CD14-positive monocyte (primary cell): ENCODE data around the gene LDB3. TPM values are rescaled to one million over a fixed set of nuclear protein-coding genes. Genes with fewer than 3 reads are reported as not detected.

Experiments
- DNase-seq, 3 donors: peaks; one replicate each; pipeline ENCODE4 v3.0.0-alpha.2; 2011 to 2022
- H2AFZ ChIP-seq: 2 replicates; pipeline ENCODE4 v1.6.0; 2012; ENCODE audit warnings: mild to moderate bottlenecking, low read depth, low read length, inconsistent platforms; ENCODE audit not compliant: insufficient read depth, poor library complexity, severe bottlenecking
- H3K27ac ChIP-seq, 2 donors: 1 replicate in 1 of 2; 2 replicates in 1 of 2; pipeline ENCODE4 v1.5.1; 2012 to 2013; ENCODE audit warnings: low read length in 2 of 2, control low read depth in 1 of 2, inconsistent platforms in 1 of 2, low read depth in 1 of 2, mild to moderate bottlenecking in 1 of 2
- H3K27me3 ChIP-seq, 2 donors: one replicate each; pipeline versions ENCODE4 v1.6.0 to v1.6.1; 2011 to 2013; ENCODE audit warnings: low read length in 2 of 2; ENCODE audit not compliant: control insufficient read depth in 2 of 2, insufficient read depth in 2 of 2
- H3K36me3 ChIP-seq, 2 donors: replicated peaks in 1 of 2; 1 replicate in 1 of 2; 2 replicates in 1 of 2; pipeline versions ENCODE4 v1.5.1 to v1.6.1; 2012 to 2013; ENCODE audit warnings: low read length in 2 of 2, control low read depth in 1 of 2, inconsistent platforms in 1 of 2, mild to moderate bottlenecking in 1 of 2; ENCODE audit not compliant: insufficient read depth in 2 of 2, control insufficient read depth in 1 of 2
- H3K4me1 ChIP-seq, 2 donors: 1 replicate in 1 of 2; 2 replicates in 1 of 2; pipeline versions ENCODE4 v1.5.1 to v1.6.1; 2012 to 2013; ENCODE audit warnings: low read length in 2 of 2, control low read depth in 1 of 2, inconsistent platforms in 1 of 2, mild to moderate bottlenecking in 1 of 2, moderate library complexity in 1 of 2; ENCODE audit not compliant: insufficient read depth in 2 of 2, control insufficient read depth in 1 of 2
- H3K4me2 ChIP-seq: replicated peaks from 2 replicates; pipeline ENCODE3; 2012; ENCODE audit warnings: low read length, moderate library complexity, mild to moderate bottlenecking; ENCODE audit not compliant: poor library complexity, severe bottlenecking; ENCODE audit errors: extremely low read depth
- H3K4me3 ChIP-seq, 3 experiments: fragments of 200-600 bp in 1 of 3; sonication (generic) in 1 of 3; replicated peaks in 1 of 3; 1 replicate in 2 of 3; 2 replicates in 1 of 3; pipeline ENCODE4 v1.5.1; 2011 to 2013; ENCODE audit warnings: low read length in 3 of 3, mild to moderate bottlenecking in 3 of 3, control low read depth in 2 of 3, low read depth in 2 of 3, inconsistent platforms in 1 of 3, moderate library complexity in 1 of 3
- H3K79me2 ChIP-seq: 2 replicates; pipeline ENCODE4 v1.6.0; 2012; ENCODE audit warnings: mild to moderate bottlenecking, control low read depth, inconsistent platforms, low read length, moderate library complexity; ENCODE audit not compliant: insufficient read depth
- H3K9ac ChIP-seq: 2 replicates; pipeline ENCODE4 v1.6.0; 2017; ENCODE audit warnings: low read length, mild to moderate bottlenecking; ENCODE audit not compliant: insufficient read depth, poor library complexity, severe bottlenecking
- H3K9me3 ChIP-seq, 2 donors: replicated peaks in 1 of 2; 1 replicate in 1 of 2; 2 replicates in 1 of 2; pipeline versions ENCODE4 v1.5.1 to v1.6.1; 2012 to 2013; ENCODE audit warnings: low read length in 2 of 2, control low read depth in 1 of 2; ENCODE audit not compliant: control insufficient read depth in 1 of 2, insufficient read depth in 1 of 2
- H4K20me1 ChIP-seq: 2 replicates; pipeline ENCODE4 v1.6.0; 2012; ENCODE audit warnings: mild to moderate bottlenecking, low read length, control low read depth, moderate library complexity; ENCODE audit not compliant: insufficient read depth
- H3K27ac Mint-ChIP-seq, 7 donors: one replicate each; pipeline ENCODE4 v1.8.0; 2020; ENCODE audit warnings: mild to moderate bottlenecking in 7 of 7, mixed read lengths in 7 of 7, moderate library complexity in 6 of 7, inconsistent platforms in 2 of 7
- H3K27me3 Mint-ChIP-seq, 3 donors: one replicate each; pipeline ENCODE4 v1.8.0; 2021 to 2022; ENCODE audit warnings: low read depth in 3 of 3, mild to moderate bottlenecking in 3 of 3, mixed read lengths in 3 of 3, moderate library complexity in 3 of 3, inconsistent platforms in 1 of 3
- H3K36me3 Mint-ChIP-seq, 2 donors: one replicate each; pipeline ENCODE4 v1.8.0; 2020; ENCODE audit warnings: mixed read lengths in 2 of 2, inconsistent platforms in 1 of 2, mild to moderate bottlenecking in 1 of 2
- H3K4me1 Mint-ChIP-seq: one replicate; pipeline ENCODE4 v1.8.0; 2020; ENCODE audit warnings: mild to moderate bottlenecking, mixed read lengths
- H3K4me3 Mint-ChIP-seq, 2 donors: one replicate each; pipeline ENCODE4 v1.8.0; 2020; ENCODE audit warnings: mild to moderate bottlenecking in 2 of 2, mixed read lengths in 2 of 2, moderate library complexity in 1 of 2
- H3K9me3 Mint-ChIP-seq, 7 donors: one replicate each; pipeline ENCODE4 v1.8.0; 2020 to 2022; ENCODE audit warnings: mixed read lengths in 7 of 7, mild to moderate bottlenecking in 6 of 7, moderate library complexity in 6 of 7, inconsistent platforms in 2 of 7
- CTCF ChIP-seq: fragments of 200-600 bp; IDR thresholded peaks from one replicate; pipeline ENCODE4 v1.8.0; 2022; ENCODE audit warnings: antibody characterized with exemption, mild to moderate bottlenecking
- WGBS: methylation state at CpG from one replicate; pipeline ENCODE4 v1.1.5; 2013; ENCODE audit warnings: missing lambda C conversion rate; ENCODE audit not compliant: insufficient coverage; 5-methylcytosine and 5-hydroxymethylcytosine counted together
- intact Hi-C, 2 donors: fragments of 100-400 bp; cut with micrococcal nuclease; formaldehyde crosslinking; loops; one replicate each; pipeline versions ENCODE4 v1.15.0 to v1.15.1; 2023
- polyA plus RNA-seq, 3 donors: library from polyadenylated mRNA; depleted of rRNA in 1 of 3; unstranded in 2 of 3; stranded (reverse) in 1 of 3; fragments of 300-500 nt in 2 of 3; fragments of >200 nt in 1 of 3; fragmentation: Illumina TruSeq in 2 of 3; gene quantifications; 1 replicate in 2 of 3; 2 replicates in 1 of 3; pipeline ENCODE4 v1.2.3, GENCODE V29; 2012 to 2021

LDB3 gene
- polyA plus RNA-seq, 3 donors: not detected

DNA sequence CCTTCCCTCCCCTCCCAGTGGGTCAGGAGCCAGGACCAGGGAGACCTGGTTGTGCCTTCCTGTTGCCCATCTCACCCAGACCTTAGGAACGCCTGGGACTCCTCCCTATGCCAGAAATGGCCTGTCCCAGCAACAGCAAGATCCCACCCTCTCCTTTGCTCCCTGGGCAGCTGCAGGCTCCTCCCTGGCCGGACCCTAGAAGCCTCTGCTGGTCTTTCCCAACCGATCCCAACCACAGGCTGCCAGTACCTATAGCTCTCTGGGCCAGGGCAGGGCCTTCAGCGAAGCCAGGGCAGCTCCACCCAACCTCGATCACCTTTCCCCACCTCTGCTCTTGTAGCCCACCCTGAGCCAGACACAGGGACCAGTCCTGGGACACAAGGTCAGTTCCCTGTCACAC, 21.9 kb downstream of the LDB3 start:
- no peak overlapping the region for H3K4me3 ChIP-seq
- Mint-ChIP-seq H3K4me3 (no peak overlapping the region), H3K4me1 (peaks cover 7% of the 10 kb centered on the region), H3K27ac (no peak overlapping the region), H3K27me3 (peaks cover 1 to 15% (median 13%) of the 10 kb centered on the region in 3 donors), H3K9me3 (no peaks in the 10 kb centered on the region), H3K36me3 (no peaks in the 10 kb centered on the region)
- intact Hi-C loops: loop anchor here in 1 of 2 donors (5.0 kb wide), 1 partner anchor 207 kb away; no protein-coding TSS in a partner anchor
- no peak for DNase-seq
- no peaks in the 10 kb centered on the region for H3K79me2 ChIP-seq
- no peaks in the 10 kb centered on the region for H3K27me3 ChIP-seq
- no peak overlapping the region for H3K9ac ChIP-seq
- H3K4me2 ChIP-seq: no peak overlapping the region
- no peaks in the 10 kb centered on the region for H3K9me3 ChIP-seq
- peaks cover 0 to 2% of the 10 kb centered on the region in 2 donors for H3K4me1 ChIP-seq
- no peak for TF ChIP-seq CTCF
- H2AFZ ChIP-seq: no peak overlapping the region
- no peak overlapping the region for H3K27ac ChIP-seq
- WGBS: 100% methylated on average over 4 of the region's 5 CpGs
- no peaks in the 10 kb centered on the region for H3K36me3 ChIP-seq
- H4K20me1 ChIP-seq: no peaks in the 10 kb centered on the region

GRCh38 chr10:86690657-86691084, 22.4 kb downstream of the LDB3 start:
- Mint-ChIP-seq H3K27ac (no peak overlapping the region), H3K36me3 (no peaks in the 10 kb centered on the region), H3K4me3 (no peak overlapping the region), H3K27me3 (peaks cover 1 to 15% (median 13%) of the 10 kb centered on the region in 3 donors), H3K9me3 (no peaks in the 10 kb centered on the region), H3K4me1 (peaks cover 7% of the 10 kb centered on the region)
- H2AFZ ChIP-seq: no peak overlapping the region
- H3K9ac ChIP-seq: no peak overlapping the region
- H3K9me3 ChIP-seq: no peaks in the 10 kb centered on the region
- H3K79me2 ChIP-seq: no peaks in the 10 kb centered on the region
- no peak overlapping the region for H3K27ac ChIP-seq
- H3K36me3 ChIP-seq: no peaks in the 10 kb centered on the region
- DNase-seq: no peak
- H4K20me1 ChIP-seq: no peaks in the 10 kb centered on the region
- whole genome bisulfite sequencing: 75% methylated on average over 2 of the region's 3 CpGs
- no peak overlapping the region for H3K4me2 ChIP-seq
- intact Hi-C loops: loop anchor here in 1 of 2 donors (5.0 kb wide), 1 partner anchor 207 kb away; no protein-coding TSS in a partner anchor
- H3K27me3 ChIP-seq: peaks cover 0 to 1% of the 10 kb centered on the region in 2 donors
- no peak for TF ChIP-seq CTCF
- H3K4me1 ChIP-seq: peaks cover 0 to 2% of the 10 kb centered on the region in 2 donors
- no peak overlapping the region for H3K4me3 ChIP-seq
